ENCODE data around the gene CHAD.

The CHAD gene

GRCh38 chr17:50468304-50469207 is at the start of gene CHAD:
Gene CHAD (minus strand): TSS chr17:50468880. CDS start chr17:50468813, 67 bp downstream.
- DNase-seq = no peak

- no peak for DNase-seq
These were observed 49.1 kb upstream of the CHAD start for GRCh38 chr17:50517504-50518383.

GRCh38 chr17:50517011-50517410 is 48.3 kb upstream of the CHAD start:
- DNase-seq = no peak

- DNase-seq = no peak
These were observed 46.4 kb upstream of the CHAD start for GRCh38 chr17:50514936-50515702.

- DNase-seq = no peak
These were observed 45.7 kb upstream of the CHAD start for GRCh38 chr17:50514388-50514787.

GRCh38 chr17:50513495-50513894 is 44.8 kb upstream of the CHAD start:
- DNase-seq = no peak

- DNase-seq = no peak
These were observed 42.4 kb upstream of the CHAD start for GRCh38 chr17:50511058-50511457.

GRCh38 chr17:50508573-50509460 is 40.1 kb upstream of the CHAD start:
- DNase-seq = no peak

GRCh38 chr17:50507871-50508572 is 39.3 kb upstream of the CHAD start, which contains the start of gene MYCBPAP:
Gene MYCBPAP (plus strand): TSS chr17:50508439. CDS start chr17:50508675, 236 bp downstream.
- DNase-seq = peak; percentile 14 to 85 (median 82)

GRCh38 chr17:50506298-50506697 is 37.6 kb upstream of the CHAD start:
- DNase-seq = no peak

GRCh38 chr17:50505591-50506130 is 37.0 kb upstream of the CHAD start:
- no peak for DNase-seq

- no peak for DNase-seq
These were observed 33.8 kb upstream of the CHAD start for GRCh38 chr17:50502301-50502990.

- peak in 2 of 3 experiments; percentile 11 to 15 for DNase-seq
These were observed 32.4 kb upstream of the CHAD start for GRCh38 chr17:50501054-50501453.

- DNase-seq = no peak
These were observed 31.0 kb upstream of the CHAD start for GRCh38 chr17:50499721-50500120.

- no peak for DNase-seq
These were observed 30.6 kb upstream of the CHAD start for GRCh38 chr17:50499270-50499669.

- no peak for DNase-seq
These were observed 29.6 kb upstream of the CHAD start for GRCh38 chr17:50498021-50498874.

GRCh38 chr17:50495918-50496317 is 27.2 kb upstream of the CHAD start:
- DNase-seq = no peak

- DNase-seq = no peak
These were observed 26.6 kb upstream of the CHAD start for GRCh38 chr17:50495217-50495823.

- no peak for DNase-seq
These were observed 25.1 kb upstream of the CHAD start for GRCh38 chr17:50493744-50494143.

Data from NCI-H1417 (cell line).